Esophagus squamous epithelium (tissue), 4 donors: Measurements from ENCODE around the gene ANKHD1.

Source experiments
- CTCF ChIP-seq, 6 experiments: fragments of 450-650 bp in 4 of 6; fragments of 200-600 bp in 2 of 6; sonication (generic) in 2 of 6; IDR thresholded peaks; one replicate each; pipeline ENCODE4 v1.5.1; 2016 to 2019; ENCODE audit warnings: antibody characterized with exemption in 6 of 6, mild to moderate bottlenecking in 4 of 6, moderate library complexity in 4 of 6
- POLR2A ChIP-seq, 4 donors: fragments of 450-650 bp; IDR thresholded peaks; one replicate each; pipeline ENCODE4 v1.6.1; 2017; ENCODE audit warnings: antibody characterized with exemption in 4 of 4, mild to moderate bottlenecking in 4 of 4, moderate library complexity in 3 of 4

- no peak for TF ChIP-seq CTCF (IDR thresholded peaks at IDR 0.05)
- TF ChIP-seq POLR2A (IDR thresholded peaks at IDR 0.05), result no peak
Measured at GRCh38 chr5:140365941-140366340, 35.7 kb upstream of the ANKHD1 start.
